GM18507 (cell line): ENCODE data around the gene ENAH.

ENCODE experiments used
- DNase-seq: peaks from one replicate; pipeline ENCODE4 v3.0.0; 2011; ENCODE audit warnings: low read depth; ENCODE audit not compliant: insufficient read length; ENCODE audit errors: extremely low spot score
- FAIRE-seq: peaks from 2 replicates; lab custom pipeline; 2011; peaks lifted over from hg19 to GRCh38; lab: Jason Lieb, UNC

ENAH gene

DNA sequence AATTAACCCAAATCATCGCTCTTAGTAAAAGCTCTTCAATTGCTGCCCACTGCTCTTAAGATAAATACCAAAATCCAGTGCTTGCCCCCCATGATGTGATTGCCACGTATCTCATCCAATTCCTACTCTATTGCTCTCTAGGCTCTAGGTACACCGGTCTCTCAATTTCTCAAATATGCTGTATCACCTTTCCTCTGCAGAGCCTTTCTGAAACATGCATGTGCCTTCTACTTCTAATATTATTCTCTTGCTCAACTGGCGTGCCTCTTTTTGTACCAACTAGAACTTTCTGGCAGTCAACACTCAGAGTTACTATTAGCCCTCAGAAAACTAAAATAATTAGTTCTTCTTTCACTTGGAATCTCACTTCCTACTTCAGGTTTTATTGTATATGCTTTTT, 113.3 kb downstream of the ENAH start:
- DNase-seq (no peak), FAIRE-seq (no peak)

DNA sequence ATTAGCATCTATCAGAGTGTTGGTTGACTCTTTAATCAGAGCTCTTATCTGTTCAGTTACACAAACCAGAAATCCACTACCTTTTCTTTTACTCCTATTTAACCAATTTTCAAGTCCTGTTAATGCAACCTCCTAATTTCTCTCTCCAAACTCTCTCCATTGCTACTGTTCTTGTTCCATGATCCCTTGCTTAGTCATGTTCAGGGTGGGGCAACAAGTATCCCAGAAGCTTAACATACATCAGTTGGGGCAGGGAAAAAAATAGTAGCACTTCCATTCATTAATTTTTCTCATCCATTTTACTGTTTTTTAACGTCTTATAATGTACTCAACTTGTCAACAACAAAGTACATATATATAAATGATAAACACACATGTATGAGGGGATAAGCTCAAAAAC, 113.9 kb downstream of the ENAH start:
- FAIRE-seq (no peak), DNase-seq (no peak)

DNA sequence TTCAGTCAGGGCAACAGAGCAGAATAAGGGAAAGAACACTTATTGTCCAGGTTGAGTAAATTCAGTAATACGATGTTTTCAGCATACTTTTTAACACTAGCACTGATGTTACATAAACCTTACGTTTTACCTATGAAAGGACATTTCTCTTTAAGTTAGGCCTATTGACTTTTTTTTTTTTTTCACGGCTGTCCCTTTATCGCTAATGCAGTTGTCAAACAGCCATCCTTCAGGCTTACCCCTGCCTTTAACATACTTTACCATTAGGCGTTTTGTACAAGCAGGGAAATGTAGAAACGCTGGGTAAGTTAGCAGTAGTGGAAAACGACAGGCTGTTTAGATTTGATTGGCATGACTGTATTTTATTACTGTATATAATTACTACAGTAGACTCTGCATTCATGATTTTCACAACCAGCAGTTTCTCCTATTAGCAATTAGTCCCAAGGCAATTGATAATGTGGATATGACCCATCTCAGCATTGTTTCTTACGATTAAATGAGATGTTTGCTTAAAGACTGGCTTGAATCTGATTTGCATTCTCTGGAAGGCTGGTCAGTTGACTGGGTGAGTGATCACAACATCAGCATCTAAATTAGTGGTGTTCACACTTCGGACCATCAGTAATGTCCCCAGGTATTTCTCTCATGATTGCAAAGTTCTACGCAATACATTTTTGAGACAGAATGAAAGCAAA, 115.2 kb downstream of the ENAH start:
- DNase-seq: no peak
- FAIRE-seq: no peak

- DNase-seq: no peak
- FAIRE-seq: no peak
Observed at GRCh38 chr1:225535280-225535679, 117.6 kb downstream of the ENAH start.

DNA sequence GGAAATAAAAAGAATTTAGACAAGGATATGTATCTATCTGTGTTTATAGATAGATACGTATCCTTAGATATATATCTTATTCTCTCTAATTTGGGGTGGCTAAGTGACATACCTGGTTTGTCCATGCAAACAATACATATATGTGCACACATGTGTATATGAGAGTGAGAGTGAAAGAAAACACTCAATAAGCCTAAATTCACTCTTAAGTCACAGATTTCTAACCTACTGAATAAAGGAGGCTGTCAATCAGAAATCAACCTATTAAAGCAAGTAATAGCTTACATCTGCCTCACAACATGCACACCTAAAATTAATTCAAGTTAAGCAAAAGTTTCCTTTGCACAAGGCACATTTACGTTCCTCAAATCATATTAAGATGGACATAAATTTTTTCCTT, 118.2 kb downstream of the ENAH start:
- no peak for DNase-seq
- FAIRE-seq: no peak

DNA sequence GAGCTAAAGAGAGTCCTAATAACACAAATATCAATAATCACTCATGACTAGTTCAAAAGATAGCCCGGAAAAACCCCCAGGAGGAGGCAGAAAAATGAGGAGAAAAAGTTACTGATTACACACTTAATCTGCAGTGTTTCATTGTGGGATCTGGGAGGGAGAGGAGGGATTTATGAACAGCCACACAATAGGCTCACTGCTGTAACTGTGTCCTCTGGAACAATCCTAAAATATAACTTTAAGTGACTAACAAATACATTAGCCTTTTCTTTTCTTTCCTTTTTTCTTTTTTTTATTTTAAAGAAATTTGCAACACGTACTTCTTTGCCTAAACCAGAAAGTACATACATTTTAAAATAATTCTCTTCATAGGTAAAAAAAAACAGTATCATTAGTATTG, 118.8 kb downstream of the ENAH start:
- FAIRE-seq: no peak
- DNase-seq: no peak

DNA sequence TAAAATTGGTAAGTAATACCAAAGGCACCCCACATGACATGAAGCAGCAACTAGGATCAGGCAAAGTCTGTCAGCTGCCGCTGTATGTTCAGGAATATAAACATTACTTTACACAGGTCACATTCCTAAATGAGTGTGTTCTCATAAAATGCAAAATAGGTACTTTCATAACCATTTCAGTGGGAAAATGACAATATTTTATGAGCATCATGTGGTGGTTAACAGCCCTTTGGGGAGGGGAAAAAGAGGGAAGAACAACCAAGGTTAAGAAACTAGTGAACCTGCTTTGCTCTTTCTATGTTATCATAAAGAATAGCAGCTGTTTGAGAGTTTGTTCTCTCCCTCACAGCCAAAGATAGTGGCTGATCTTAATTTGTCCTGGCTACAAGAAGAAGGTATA, 119.7 kb downstream of the ENAH start:
- DNase-seq (no peak), FAIRE-seq (no peak)

GRCh38 chr1:225532240-225532944, 120.5 kb downstream of the ENAH start:
- FAIRE-seq (no peak), DNase-seq (no peak)

DNA sequence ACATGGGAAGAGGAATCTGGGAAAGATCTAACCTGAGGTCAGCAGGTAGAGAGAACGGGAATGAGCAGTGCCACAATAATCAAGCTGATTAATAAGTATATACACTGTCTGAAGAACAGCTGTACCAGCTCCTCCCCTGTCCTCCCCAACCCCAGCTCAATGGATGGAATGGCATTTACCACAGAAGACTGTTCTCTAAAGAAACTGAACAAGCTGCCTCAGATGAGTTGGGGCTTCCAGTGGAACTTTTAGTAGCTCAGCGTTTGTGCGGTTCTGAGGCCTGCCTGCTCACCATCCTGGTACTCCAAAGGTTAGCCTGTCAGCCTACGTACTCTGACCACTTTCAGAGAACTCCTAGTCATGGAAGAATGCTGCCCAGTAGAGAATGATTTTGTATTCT, 123.2 kb downstream of the ENAH start:
- no peak for DNase-seq
- no peak for FAIRE-seq

GRCh38 chr1:225527575-225527974, 125.3 kb downstream of the ENAH start:
- no peak for FAIRE-seq

DNA sequence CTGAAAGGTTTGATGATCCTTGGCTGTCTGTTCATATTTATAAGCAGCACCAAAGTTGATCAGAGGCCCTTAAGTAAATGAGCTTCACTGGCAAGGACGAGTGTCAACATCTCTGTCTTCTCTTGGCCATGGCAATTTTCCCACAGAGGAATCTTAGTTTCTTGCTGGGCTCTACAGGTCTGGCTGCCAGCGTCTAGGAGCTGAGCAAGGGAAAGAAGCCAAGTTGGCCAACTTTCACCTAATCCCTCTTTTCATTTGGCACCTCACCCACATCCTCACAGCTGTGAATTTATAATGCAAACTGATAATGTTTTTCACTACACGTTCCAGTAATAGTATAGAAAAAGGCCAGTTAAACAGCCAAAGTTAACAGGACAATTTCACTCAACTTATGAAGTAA, 126.0 kb downstream of the ENAH start:
- DNase-seq: no peak
- no peak for FAIRE-seq

More at GRCh38 chr1:225527575-225527974, 125.3 kb downstream of the ENAH start:
- no peak for DNase-seq

- FAIRE-seq (no peak), DNase-seq (no peak)
Observed at GRCh38 chr1:225525377-225525776, 127.5 kb downstream of the ENAH start.

DNA sequence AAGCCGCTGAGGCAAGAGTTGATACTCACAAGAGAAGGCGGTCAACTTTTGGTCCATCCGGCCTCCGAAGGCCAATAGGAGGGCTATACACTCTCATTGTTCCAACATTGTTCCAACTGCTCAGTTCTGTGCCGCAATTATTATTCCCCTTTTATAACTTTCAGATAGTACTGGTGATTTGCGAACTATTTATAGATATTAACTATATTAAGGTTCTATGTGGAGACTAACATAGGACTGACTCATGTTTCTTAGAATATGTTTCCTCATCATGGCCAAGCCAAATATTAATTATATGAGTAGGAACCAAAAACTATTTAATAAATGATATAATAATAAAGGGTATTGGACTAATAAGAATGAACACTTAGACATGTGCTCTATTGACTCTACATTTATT, 128.4 kb downstream of the ENAH start:
- DNase-seq: no peak
- no peak for FAIRE-seq

GRCh38 chr1:225523263-225523950, 129.5 kb downstream of the ENAH start:
- FAIRE-seq: no peak
- no peak for DNase-seq

DNA sequence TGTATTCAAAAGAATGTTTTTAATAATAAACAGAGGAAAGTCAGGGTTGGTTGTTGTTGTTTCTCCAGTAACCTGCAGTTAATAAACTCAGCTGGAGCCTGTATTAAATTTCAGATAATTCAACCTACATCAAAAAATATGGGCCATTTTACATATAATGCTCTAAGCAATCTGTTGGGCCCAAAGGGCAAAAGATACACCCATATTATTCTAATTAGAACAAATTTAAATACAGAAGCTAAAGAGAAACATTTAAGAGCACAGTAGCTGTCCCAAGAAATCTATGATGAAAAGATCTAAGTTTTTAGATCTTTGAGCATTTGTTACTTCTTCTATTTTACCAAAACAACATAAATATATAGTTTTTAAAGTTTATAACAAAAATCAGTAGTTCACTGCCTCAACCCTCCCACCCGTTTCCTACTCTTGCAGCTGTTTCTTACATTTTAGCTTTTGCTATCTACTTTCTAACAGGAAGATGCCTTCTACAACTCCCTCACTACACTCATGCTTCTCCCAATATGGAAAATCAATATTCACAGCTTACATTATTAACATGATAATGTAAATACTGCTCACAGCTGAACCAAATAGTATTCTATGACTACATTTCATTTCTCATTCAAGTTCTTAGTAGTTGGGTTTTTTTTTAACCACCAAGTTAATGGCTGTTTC, 130.2 kb downstream of the ENAH start:
- DNase-seq (no peak), FAIRE-seq (no peak)

DNA sequence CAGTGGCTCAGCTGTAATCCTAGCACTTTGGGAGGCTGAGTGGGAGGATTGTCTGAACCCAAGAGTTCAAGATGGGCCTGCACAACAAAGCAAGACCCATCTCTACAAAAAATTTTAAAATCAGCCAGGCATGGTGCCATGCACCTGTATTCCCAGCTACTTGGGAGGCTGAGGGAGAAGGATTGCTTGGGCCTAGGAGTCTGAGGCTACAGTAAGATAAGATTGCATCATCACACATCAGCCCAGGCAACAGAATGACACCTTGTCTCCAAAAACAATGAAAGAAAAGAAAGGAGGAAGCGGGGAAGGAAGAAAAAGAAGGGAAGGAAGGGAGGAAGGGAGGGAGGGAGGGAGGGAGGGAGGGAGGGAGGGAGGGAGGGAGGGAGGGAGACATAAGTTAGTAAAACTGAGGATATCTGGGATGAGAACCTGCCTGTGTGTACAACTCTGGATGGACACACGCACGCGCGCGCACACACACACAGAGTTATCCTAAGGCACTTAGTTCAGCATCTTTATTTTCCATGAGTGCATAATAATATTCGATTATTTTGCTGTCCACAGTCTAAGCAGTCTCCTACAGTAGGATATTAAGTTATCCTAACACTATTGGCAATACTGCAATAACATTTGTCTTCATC, 132.2 kb downstream of the ENAH start:
- no peak for DNase-seq
- no peak for FAIRE-seq

GRCh38 chr1:225519166-225519863, 133.6 kb downstream of the ENAH start:
- no peak for DNase-seq

GRCh38 chr1:225517697-225518096, 135.2 kb downstream of the ENAH start:
- FAIRE-seq: no peak
- no peak for DNase-seq

More at GRCh38 chr1:225519166-225519863, 133.6 kb downstream of the ENAH start:
- no peak for FAIRE-seq

- no peak for FAIRE-seq
- no peak for DNase-seq
Observed at GRCh38 chr1:225517221-225517620, 135.7 kb downstream of the ENAH start.
